ENCODE measurements around the gene ATP11C.

DNA sequence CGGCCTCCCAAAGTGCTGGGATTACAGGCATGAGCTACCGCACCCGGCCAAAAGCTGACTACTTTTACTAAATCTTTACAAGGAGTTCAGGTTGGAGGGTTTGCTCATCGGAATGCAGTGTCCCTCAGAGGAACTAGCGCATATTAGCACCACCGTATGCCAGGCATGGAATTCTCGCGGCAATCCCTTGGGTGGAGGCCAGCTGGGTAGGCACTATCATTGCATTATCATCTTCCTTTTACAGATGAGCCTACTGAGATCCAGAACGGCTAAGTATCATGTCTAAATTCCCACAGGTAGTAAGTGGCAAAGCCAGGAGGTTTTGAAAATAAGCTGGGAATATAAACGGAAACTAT, 38.5 kb upstream of the ATP11C start:
- TF ChIP-seq POLR2A (IDR thresholded peaks at IDR 0.05; ENCODE audit: low read depth, low read length) (no peak), POLR2AphosphoS5 (IDR thresholded peaks at IDR 0.05; ENCODE audit: low read depth, low read length) (no peak), TAF1 (IDR thresholded peaks at IDR 0.05; ENCODE audit: low read depth, low read length) (no peak)
